GM10266 (cell line): Measurements from ENCODE around the gene MIX23.

Experiments used
- DNase-seq: peaks from one replicate; pipeline ENCODE4 v3.0.0; 2012; ENCODE audit errors: extremely low spot score
- TF ChIP-seq, protein P1 (sequence below): IDR thresholded peaks from 2 replicates; pipeline ENCODE4 v1.5.1; 2012; ENCODE audit warnings: mild to moderate bottlenecking, low read depth; ENCODE audit not compliant: control insufficient read depth, insufficient read depth; ENCODE audit errors: missing control alignments

The MIX23 gene

GRCh38 chr3:122331886-122332285, 51.1 kb downstream of the MIX23 start:
- TF ChIP-seq, protein P1, sequence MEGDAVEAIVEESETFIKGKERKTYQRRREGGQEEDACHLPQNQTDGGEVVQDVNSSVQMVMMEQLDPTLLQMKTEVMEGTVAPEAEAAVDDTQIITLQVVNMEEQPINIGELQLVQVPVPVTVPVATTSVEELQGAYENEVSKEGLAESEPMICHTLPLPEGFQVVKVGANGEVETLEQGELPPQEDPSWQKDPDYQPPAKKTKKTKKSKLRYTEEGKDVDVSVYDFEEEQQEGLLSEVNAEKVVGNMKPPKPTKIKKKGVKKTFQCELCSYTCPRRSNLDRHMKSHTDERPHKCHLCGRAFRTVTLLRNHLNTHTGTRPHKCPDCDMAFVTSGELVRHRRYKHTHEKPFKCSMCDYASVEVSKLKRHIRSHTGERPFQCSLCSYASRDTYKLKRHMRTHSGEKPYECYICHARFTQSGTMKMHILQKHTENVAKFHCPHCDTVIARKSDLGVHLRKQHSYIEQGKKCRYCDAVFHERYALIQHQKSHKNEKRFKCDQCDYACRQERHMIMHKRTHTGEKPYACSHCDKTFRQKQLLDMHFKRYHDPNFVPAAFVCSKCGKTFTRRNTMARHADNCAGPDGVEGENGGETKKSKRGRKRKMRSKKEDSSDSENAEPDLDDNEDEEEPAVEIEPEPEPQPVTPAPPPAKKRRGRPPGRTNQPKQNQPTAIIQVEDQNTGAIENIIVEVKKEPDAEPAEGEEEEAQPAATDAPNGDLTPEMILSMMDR: no peak

GRCh38 chr3:122325769-122326168, 57.3 kb downstream of the MIX23 start:
- no peak for DNase-seq
- TF ChIP-seq, protein P1: no peak

More at GRCh38 chr3:122331886-122332285, 51.1 kb downstream of the MIX23 start:
- no peak for DNase-seq

DNA sequence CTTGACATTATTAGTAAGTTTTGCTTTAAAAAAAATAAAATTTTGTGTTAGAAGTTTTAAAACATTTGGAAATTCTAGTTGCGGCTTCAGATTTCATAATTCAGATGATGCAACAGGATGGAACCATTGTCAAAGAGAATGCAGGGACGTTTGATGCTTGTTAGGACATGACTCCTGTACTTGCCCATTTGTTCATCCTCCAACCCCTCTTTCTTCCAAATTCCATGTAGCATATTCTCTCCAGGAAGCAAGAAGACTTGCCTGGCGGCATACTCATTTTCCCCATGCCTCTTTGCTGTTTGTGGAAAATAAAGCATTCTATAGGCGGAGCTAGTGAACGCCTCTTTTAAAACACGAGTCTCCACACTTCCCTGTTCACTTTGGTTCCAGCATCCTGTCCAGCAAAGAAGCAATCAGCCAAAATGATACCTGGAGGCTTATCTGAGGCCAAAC, 58.1 kb downstream of the MIX23 start, which contains the start of gene CSTA:
Gene CSTA, plus strand, starts transcription at position 378 of the 453 bp plus-strand sequence. Its CDS starts 45 bp downstream, at position 423.
- TF ChIP-seq, protein P1: no peak
- no peak for DNase-seq

DNA sequence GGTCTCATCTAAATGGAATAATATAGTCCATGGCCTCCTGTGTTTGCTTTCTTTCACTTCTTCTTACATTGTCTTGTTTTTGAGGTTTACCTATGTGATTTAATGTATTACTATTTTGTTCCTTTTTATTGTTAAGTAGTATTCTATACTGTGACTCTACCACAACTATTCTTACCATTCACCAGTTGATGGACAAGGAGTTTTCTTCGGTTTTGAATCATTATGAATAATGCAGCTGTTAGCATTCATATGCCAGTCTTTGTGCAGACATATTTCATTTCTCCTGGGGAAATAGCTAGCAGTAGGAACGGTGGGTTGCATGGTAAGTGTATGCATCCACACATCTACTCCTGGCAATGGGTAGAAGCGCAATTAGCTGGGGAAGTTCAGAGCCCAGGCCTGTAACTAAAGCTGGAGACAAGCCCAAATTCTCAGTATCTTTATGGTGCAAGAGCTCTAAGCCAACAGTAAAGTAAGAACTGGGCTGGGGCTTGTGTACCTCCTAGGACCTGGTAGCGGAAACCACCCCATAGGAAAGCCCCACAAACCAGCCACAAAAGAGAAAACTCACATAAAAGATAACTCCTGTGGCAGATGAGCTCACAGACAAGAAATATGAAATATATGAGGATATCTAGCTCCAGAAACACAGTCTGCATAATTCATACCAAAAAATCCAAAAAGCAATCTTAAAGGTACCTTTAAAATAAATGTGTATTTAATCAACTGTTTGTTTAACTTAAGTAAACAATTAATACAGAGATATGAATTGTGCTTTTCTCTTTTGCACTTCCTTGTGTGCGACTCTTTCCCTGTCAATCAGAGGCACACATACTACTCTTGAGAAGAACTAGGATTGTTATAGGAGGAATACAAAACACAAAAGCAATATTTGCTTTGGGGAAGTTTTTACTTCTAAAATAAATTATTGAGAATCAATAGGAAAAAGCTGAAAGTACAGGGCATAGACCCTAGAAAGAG, 60.6 kb downstream of the MIX23 start:
- TF ChIP-seq, protein P1: no peak
- DNase-seq: peak; percentile 52

GRCh38 chr3:122318620-122319019, 64.4 kb downstream of the MIX23 start:
- no peak for DNase-seq
- TF ChIP-seq, protein P1: no peak

DNA sequence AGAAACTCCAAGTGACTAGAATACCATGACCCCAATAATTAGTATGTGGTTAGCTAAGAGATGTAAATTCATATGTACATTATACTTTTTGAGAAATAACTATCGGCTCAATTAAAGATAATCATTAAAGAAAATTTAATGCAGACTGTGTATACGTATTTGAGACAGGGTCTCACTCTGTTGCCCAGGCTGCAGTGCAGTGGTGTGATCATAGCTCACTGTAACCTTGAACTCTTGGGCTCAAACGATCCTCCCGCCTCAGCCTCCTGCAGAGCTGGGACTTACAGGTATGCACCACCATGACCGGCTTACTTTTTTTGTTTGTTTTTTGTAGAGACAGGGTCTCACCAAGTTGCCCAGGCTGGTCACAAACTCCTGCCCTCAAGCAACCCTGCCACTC, 66.7 kb downstream of the MIX23 start:
- TF ChIP-seq, protein P1: no peak
- no peak for DNase-seq

GRCh38 chr3:122315619-122316018, 67.4 kb downstream of the MIX23 start:
- TF ChIP-seq, protein P1: no peak
- no peak for DNase-seq
